Measurements from ENCODE around the gene DUS2.
"Not testable (repeated sequence)": the region's sequence is repeated elsewhere in the genome, so short reads cannot be mapped to it uniquely, and the experiment has no call there.

DNA sequence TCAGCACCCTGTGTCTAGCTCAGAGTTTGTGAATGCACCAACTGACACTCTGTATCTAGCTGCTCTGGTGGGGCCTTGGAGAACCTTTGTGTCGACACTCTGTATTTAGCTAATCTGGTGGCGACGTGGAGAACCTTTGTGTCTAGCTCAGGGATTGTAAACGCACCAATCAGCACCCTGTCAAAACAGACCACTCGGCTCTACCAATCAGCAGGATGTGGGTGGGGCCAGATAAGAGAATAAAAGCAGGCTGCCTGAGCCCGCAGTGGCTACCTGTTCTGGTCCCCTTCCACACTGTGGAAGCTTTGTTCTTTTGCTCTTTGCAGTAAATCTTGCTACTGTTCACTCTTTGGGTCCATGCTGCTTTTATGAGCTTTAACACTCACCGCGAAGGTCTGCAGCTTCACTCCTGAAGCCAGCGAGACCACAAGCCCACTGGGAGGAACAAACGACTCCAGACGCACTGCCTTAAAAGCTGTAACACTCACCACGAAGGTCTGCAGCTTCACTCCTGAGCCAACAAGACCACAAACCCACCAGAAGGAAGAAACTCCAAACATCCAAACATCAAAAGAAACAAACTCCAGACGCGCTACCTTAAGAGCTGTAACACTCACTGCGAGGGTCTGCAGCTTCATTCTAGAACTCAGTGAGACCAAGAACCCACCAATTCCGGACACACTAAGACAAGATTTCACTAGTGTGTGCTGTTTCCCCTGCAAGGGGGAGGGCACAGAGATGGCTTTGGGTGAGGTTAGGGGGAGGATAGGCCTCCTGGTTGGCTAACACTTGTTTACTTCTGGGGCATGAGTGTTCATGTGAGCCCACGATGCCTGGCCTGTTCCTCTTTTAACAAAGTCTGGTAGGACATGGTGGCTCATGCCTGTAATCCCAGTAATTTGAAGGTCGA lies 24.1 kb upstream of the DUS2 start, which contains the start of gene DPEP2:
- TF ChIP-seq CTCF (optimal IDR thresholded peaks at IDR 0.05 in 1 of 3, IDR thresholded peaks at IDR 0.05 in 1 of 3, conservative IDR thresholded peaks at IDR 0.05 in 1 of 3; ENCODE audit: extremely low read depth in 1 of 3, insufficient read depth in 2 of 3, low read length in 3 of 3); EZH2 (IDR thresholded peaks at IDR 0.05; ENCODE audit: low read length): not testable (repeated sequence)
